Activated CD4-positive, alpha-beta T cell treated with anti-CD3 and anti-CD28 coated beads, Interleukin-2, Interleukin-4, amounts not matched to agents 100 ng/mL and 50 ng/mL, durations not matched to agents 16 hours and 8 hours (primary cell): ENCODE results near the gene AP1S1.
A peak's percentile ranks its signal among the peaks of the same experiment; 100 is the strongest.

Experiments used
- DNase-seq: peaks from one replicate; pipeline ENCODE4 v3.0.0-alpha.2; 2020; ENCODE audit warnings: low spot score

Gene AP1S1

GRCh38 chr7:101159696-101160674 lies 5.7 kb downstream of the AP1S1 start:
- DNase-seq, result no peak

DNA sequence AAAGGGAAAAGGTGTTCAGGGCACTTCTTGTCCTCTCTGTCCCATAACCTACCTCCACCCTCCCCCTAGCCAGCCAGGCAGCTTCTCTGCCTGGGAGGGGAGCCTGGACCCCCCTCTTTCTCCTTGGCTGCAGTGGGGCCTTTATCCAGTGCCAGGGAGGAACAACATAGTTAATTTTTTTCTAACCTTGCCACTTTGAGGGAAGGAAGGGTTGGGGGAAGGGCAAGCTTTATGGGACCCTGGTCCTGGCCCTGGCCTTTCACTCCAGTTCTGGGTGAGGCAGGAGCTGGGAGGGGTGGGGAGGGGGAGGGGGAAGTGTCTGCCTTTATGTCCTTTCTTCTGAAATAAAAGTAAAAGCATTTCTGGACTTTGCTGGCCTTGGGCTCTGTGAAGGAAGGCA lies 6.6 kb downstream of the AP1S1 start:
- DNase-seq, result no peak

DNA sequence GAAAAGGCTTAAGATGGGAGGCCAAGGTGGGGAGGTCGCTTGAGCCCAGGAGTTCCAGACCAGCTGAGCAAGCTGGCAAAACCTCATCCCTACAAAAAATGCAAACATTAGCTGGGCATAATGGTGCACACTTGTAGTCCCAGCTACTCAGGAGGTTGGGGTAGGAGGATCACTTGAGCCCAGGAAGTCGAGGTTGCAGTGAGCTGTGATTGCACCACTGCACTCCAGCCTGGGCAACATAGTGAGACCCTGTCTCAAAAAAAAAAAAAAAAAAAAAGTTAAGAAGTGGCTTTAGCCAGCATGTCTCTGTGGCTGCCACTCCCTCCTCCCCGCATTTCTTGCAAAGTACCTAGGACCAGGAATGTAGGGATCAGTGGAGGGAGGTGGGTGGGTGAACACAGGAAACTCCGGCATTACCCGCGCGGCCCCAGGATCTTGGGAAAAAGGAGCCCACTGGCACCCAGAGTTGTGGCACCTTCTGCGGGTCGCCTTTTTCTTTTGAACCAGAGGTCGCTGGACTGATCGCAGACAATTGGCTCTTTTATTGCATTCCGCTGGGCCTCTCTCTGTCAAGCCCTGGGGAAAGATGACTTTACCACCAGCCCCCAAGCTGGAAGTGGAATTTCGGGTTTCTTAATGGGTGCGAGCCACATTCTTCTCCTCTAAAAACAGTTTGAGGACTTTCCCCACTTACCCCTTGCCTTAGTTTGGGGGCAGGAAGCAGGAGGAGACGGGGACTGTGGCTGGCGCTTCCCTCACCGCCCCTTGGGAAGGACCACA lies 7.6 kb downstream of the AP1S1 start:
- no peak for DNase-seq

- peak; percentile 33 for DNase-seq
These were observed 8.4 kb downstream of the AP1S1 start for GRCh38 chr7:101162551-101163278.

DNA sequence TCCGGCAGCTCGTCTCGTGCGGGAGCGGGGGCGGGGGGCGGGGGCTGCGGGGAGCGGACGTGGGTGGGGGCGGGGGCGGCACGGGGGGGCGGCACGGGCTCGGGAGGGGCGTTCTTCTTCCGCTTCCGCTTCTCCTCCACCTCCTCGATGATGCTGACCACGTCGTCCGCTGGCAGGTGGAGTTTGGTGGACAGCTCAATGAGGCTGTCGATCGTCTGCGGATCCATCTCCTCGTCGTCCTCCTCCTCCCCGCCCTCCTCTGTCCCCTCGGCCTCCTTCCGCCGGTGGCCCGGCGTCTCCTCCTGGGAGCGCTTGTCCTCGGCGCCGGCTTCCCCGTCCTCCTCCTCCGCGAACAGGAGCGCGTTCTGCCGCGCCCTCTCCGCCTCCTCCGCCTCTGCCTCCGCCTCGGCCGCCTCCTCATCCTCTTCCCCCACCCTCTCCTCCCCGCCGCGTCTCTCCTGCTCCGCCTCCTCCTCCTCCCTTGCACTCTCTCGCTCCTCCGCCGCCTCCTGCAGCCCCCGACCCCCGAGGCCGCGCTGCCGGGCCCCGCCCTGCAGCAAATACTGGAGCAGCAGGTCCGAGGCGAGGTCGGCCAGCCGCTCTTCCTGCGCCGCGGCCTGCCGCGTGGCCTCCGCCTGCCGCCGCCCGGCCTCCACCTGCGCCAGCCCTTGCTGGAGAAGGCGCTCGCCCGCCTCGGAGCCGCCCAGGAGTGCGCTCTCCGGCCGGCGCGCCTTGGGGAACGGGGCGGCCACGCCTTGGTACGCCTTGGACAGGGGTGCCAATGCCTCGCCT lies 9.2 kb downstream of the AP1S1 start:
- DNase-seq, result peak; percentile 52

DNA sequence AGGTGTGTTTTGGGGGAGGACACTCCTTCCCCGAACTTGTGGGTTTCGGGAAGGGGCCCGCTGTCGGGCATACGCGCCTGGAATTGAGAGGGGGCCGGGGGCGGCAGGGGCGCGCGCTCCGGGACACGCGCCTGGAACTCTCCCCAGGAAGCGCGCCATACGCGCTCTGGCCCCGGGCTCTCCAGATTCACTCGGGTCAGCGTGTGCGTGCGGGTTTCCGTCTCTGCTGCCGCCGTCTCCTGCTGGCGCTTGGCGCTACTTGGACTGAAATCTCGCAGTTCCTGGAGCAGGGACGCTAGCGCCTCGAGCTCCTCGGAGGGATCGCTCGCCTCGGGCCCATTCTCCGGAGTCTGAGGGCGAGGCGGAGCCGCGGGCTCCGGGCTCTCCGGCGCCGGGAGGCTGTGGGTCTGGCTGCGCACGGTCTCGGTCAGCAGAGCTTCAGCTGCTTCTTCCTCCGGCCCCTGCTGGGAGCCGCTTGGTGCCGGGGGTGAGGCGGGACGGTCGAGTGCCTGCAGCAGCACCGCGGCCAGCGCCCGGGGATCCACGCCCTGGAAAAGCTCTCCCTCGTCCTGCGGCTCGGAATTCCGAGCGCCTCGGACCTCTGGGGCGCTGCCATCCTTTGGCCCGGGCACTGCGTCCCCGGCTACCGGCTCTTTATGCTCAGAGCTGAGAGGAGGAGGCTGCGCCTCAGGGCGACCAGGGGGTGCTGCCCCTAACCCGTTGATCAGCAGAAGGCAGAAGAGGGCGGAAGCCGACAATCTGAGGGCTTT lies 10.0 kb downstream of the AP1S1 start:
- no peak for DNase-seq

- DNase-seq, result peak; percentile 95
These were observed 11.0 kb downstream of the AP1S1 start, which contains the start of gene VGF for GRCh38 chr7:101165075-101165957. VGF (minus strand) TSS chr7:101165569; CDS start chr7:101164843, 726 bp downstream.

DNA sequence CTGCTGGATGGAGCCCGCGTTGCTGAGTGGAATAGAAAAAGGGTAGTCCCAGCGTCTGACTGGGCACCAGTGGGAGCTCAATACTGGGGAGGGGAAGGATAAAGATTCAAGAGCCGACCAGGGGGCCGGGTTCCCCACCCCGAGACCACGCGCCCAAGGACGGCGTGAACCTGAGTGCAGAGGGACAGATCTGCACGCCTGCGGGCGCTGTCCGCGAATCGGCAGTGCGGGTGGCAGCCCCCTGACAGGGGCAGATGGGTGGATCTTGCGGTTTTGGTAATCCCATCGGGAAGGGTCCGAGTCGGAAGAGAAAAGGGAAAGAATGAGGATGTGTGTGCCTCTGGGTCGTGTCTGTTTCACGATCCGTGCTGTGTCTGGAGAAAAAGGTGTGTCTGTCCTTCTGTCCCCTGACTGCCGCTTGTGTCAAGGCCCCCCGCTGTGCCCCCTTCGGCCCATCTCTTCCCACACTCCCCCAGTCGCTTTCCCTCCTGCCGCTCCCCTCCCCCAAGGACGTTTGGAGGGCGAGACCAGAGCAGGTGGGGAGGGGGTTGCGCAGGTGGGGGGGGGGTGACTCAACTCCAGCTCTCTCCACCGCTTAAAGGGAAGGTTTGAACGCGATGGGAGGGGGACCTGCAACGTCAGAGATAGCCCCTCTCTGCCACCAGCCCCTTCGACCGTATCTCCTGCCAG lies 11.8 kb downstream of the AP1S1 start:
- DNase-seq, result no peak

DNA sequence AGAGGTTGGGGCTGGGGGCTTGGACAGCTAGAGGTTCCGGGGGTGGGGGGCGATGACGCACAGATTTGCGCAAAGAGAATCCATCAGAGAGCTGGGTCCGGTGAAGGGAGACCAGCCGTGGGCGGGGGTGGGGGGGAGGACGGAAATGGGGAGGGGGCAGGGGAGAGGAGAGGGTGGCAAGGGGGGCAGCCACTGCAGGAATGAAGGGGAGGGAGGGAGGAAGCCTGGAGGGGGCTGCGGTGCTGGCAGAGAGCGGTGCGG lies 12.3 kb downstream of the AP1S1 start:
- no peak for DNase-seq

DNA sequence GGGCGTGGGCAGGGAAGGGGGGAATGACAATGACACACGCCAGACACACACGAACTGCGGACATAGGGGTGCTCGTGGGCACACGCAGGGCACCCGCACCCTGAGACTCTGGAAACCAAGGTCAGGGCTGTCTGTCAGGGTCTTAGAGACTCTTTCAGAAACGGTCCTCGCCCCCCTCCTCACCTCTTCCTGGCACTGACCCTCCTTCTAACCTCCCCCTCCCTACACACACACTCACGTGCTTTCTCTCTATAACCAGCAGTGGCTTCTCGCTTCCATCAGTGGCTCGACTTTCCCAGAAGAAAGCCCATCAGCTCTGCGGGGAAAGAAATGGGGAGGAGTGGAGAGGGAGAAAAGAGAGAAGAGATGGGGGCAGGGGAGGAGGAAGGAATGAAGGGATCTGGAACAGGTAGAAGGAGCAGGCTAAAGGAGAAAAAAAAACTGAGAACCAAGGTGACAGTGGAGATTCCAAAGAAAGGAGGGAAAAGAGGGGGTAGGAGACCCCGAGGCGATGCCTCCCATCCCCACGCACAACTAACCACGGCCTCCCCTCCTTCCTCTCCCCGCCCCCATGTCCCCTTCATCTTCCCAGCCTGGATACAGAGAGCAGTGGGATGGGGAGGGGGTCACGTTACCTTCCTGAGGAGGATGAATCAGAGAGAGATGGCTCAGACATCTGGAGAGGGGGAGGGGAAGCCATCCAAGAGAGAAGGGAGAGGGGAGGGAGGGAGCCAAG lies 12.8 kb downstream of the AP1S1 start:
- no peak for DNase-seq

- DNase-seq, result no peak
These were observed 13.6 kb downstream of the AP1S1 start for GRCh38 chr7:101167645-101168411.

- DNase-seq, result no peak
These were observed 14.3 kb downstream of the AP1S1 start for GRCh38 chr7:101168412-101169049.

DNA sequence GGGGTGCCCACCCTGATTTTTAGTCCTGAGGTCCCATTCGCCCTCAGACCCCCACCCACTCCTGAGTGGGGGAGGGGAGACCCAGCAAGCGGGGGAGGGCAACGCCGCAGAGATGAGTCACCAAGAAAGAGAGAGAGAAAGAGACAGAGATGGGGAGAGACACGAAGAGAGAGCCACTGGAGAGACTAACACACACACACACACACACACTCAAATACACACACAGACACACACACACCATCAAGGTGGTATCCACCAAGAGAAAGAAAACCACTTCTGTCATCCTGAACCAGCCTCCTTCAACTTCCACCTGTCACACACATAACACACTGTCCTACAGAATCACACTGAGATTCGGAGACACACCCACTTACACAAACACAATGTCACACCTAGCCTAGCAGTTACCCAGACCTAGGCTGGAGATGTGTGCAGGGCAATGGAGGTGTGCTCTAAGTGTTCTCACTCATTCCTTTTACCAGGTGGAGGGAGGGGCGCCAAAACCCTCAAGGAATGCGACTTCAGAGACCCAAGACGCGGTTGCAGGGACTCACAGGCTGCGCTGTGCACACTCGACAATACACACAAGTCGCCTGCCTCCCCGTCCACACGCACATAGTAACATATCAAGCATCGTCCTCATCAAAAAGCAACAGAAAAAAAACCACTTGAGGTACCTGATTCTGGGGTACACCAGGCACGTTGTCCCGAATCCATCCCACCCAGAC lies 15.0 kb downstream of the AP1S1 start:
- DNase-seq, result no peak

- DNase-seq, result peak; percentile 78
These were observed 15.7 kb downstream of the AP1S1 start for GRCh38 chr7:101169838-101170551.

DNA sequence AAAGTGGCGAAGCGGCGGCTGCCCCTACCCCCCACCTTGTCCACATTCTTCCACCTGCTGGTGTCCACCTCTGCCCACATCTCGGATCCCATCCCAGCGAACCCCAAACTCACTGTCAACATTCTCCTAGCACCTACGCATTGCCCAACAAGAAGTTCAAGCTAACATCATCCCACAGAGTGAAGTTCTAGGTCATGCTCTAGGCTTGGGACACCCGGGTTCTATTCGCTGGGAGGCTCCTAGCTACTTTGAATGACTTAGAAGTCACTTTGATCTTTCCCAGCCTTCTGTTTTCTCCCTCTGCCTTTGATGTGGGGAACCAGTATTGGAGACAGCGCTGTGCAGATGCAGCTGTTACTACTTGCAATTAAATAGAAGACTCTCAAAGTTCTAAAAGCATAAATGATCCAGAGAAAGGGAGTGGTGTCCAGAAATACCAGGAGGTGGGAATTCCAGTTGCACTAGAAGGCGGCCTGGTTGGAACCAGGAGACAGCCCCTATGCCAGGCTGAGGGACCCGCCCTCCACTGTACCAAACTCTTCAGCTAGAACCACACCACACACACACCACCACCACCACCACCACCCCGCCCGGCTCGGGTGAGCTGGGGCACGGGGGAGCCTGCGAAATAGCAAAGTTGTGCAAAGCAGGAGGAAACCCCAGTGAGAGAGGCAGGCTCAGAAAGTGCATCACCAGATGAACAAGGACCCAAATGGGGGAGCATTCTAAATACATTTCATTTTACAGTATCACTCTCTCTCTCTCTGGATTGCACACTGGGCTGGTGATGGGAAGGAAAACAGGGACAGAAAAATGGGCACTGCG lies 16.6 kb downstream of the AP1S1 start:
- no peak for DNase-seq
